Measurements from ENCODE around the gene GREB1. TPM values are rescaled to one million over a fixed set of nuclear protein-coding genes. Genes with fewer than 3 reads are reported as not detected.

The GREB1 gene
- polyA plus RNA-seq, 1 donor from 2014 or later = not detected

- H3K27ac Mint-ChIP-seq = no peak overlapping the region
- no peaks in the 10 kb centered on the region for H3K9me3 Mint-ChIP-seq
- H3K4me1 Mint-ChIP-seq = no peaks in the 10 kb centered on the region
- H3K27me3 Mint-ChIP-seq = peaks cover 7% of the 10 kb centered on the region
- peaks cover 2% of the 10 kb centered on the region for H3K36me3 Mint-ChIP-seq
- H3K4me3 Mint-ChIP-seq = no peak overlapping the region
Measured at GRCh38 chr2:11582862-11583752, 49.3 kb downstream of the GREB1 start.

- H3K27me3 Mint-ChIP-seq = peaks cover 7% of the 10 kb centered on the region
- H3K4me1 Mint-ChIP-seq = no peaks in the 10 kb centered on the region
- no peak overlapping the region for H3K4me3 Mint-ChIP-seq
- peaks cover 2% of the 10 kb centered on the region for H3K36me3 Mint-ChIP-seq
- no peaks in the 10 kb centered on the region for H3K9me3 Mint-ChIP-seq
- peak overlapping the region in 1 of 3 donors; percentile 11 for H3K27ac Mint-ChIP-seq
Measured at GRCh38 chr2:11583840-11584524, 50.1 kb downstream of the GREB1 start.

DNA sequence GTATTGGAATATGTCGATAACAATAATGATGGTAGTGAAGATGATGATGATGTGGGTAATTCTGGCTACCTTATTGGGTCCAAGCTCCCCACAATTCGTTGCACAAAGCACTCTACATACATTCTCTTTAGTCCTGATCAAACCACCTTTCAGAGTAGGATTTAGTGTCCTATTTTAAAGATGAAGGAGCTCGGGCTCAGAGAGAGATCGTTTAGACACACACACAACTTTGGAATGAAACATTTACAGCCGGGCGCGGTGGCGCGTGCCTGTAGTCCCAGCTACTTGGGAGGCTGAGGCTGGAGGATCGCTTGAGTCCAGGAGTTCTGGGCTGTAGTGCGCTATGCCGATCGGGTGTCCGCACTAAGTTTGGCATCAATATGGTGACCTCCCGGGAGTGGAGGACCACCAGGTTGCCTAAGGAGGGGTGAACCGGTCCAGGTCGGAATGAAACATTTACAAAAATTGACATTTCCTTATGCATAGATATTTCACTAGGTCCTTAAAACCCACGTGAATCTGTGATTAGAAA, 50.7 kb downstream of the GREB1 start:
- peaks cover 7% of the 10 kb centered on the region for H3K27me3 Mint-ChIP-seq
- H3K36me3 Mint-ChIP-seq = peaks cover 2% of the 10 kb centered on the region
- no peaks in the 10 kb centered on the region for H3K4me1 Mint-ChIP-seq
- H3K27ac Mint-ChIP-seq = no peak overlapping the region
- no peak overlapping the region for H3K4me3 Mint-ChIP-seq
- no peaks in the 10 kb centered on the region for H3K9me3 Mint-ChIP-seq

DNA sequence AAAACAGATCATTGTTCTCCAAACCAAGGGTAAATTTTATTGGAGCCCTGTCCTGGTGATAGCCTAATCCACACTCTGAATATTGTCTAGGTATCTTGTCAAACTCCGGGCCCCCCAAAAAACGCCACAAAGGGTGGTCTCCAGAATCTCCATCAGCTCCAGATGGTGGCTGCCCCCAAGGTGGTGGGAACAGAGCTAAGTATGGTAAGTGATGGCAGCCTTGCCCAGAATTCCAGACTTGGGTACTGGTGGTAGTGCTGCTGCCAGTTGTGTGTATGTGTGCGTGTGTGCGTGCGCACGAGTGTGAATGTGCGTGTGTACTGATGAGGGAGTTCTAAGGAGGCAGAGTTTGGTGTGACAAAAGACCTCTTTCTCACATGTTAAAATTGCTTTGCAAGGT, 51.2 kb downstream of the GREB1 start:
- H3K27me3 Mint-ChIP-seq = peaks cover 7% of the 10 kb centered on the region
- H3K9me3 Mint-ChIP-seq = no peaks in the 10 kb centered on the region
- no peak overlapping the region for H3K4me3 Mint-ChIP-seq
- H3K36me3 Mint-ChIP-seq = no peaks in the 10 kb centered on the region
- no peak overlapping the region for H3K27ac Mint-ChIP-seq
- no peaks in the 10 kb centered on the region for H3K4me1 Mint-ChIP-seq

DNA sequence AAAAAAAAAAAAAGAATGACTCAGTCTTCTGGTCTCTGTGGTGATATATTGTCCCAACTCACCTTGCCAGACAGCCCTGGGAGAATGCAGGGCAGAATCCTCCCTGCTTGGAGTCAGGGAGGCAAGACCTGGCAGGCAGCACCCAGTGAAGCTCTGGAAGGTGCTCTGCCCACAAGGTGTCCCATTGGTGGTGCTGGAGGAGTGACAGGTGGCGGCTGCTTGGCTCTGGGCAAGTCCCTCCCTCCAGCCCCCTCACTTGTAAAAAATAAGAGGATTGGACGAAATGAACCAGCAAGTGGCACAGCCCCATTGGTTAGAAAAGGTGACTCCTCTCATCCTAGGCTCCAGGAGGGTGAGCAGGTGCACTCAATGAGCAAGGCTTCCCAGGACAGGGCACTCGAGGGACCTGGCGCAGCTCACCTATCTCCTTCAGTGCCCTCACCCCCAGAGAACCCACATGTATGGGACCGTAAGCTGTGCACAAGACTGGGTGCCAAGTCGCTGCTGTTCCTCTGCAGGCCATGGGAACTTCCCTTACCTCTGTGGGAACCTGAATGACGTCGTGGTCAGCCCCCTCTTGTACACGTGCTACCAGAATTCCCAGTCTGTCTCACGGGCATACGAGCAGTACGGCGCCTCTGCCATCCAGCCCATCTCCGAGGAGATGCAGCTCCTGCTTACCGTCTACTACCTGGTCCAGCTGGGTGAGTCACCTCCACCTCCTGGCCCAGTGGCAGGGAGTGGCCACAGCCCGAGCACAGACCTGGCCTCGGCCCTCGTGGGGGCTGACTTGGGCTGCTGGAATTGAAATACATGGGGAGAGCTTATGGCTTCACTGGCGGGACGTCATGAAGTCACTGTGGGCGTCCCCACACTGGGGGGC, 54.6 kb downstream of the GREB1 start:
- Mint-ChIP-seq H3K36me3 (no peaks in the 10 kb centered on the region), H3K27ac (no peak overlapping the region), H3K4me3 (no peak overlapping the region), H3K4me1 (no peaks in the 10 kb centered on the region), H3K9me3 (no peaks in the 10 kb centered on the region), H3K27me3 (peaks cover 7% of the 10 kb centered on the region)

- no peaks in the 10 kb centered on the region for H3K36me3 Mint-ChIP-seq
- H3K27ac Mint-ChIP-seq = no peak overlapping the region
- no peaks in the 10 kb centered on the region for H3K9me3 Mint-ChIP-seq
- peaks cover 3% of the 10 kb centered on the region for H3K27me3 Mint-ChIP-seq
- H3K4me1 Mint-ChIP-seq = no peaks in the 10 kb centered on the region
- no peak overlapping the region for H3K4me3 Mint-ChIP-seq
Measured at GRCh38 chr2:11589316-11589940, 55.6 kb downstream of the GREB1 start.

DNA sequence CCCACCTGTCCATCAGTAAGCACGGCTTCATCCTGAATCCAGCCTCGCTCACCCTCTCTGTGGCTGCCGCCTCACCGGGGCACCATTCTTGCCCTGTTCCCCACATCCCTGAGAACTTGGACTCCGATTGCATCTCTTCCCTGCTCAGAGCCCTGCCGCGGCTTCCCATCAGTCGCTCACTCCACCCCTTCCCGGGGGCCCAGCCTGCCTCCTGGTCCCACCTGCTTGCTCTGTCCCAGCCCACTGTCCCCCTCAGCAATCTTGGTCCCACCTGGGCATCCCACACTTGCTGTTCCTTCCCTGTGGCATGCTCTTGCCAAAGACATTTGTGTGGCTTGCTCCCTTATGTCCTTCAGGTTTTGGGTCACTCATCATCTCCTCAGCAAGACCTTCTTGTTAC, 56.3 kb downstream of the GREB1 start:
- Mint-ChIP-seq H3K36me3 (no peaks in the 10 kb centered on the region), H3K27me3 (peaks cover 3% of the 10 kb centered on the region), H3K4me3 (no peak overlapping the region), H3K27ac (no peak overlapping the region), H3K9me3 (no peaks in the 10 kb centered on the region), H3K4me1 (no peaks in the 10 kb centered on the region)

- Mint-ChIP-seq H3K27ac (no peak overlapping the region), H3K4me3 (no peak overlapping the region), H3K36me3 (no peaks in the 10 kb centered on the region), H3K27me3 (no peaks in the 10 kb centered on the region), H3K9me3 (no peaks in the 10 kb centered on the region), H3K4me1 (no peaks in the 10 kb centered on the region)
Measured at GRCh38 chr2:11591091-11591490, 57.2 kb downstream of the GREB1 start.

- Mint-ChIP-seq H3K27me3 (no peaks in the 10 kb centered on the region), H3K27ac (no peak overlapping the region), H3K4me1 (no peaks in the 10 kb centered on the region), H3K9me3 (no peaks in the 10 kb centered on the region), H3K36me3 (no peaks in the 10 kb centered on the region), H3K4me3 (no peak overlapping the region)
Measured at GRCh38 chr2:11592671-11593574, 59.1 kb downstream of the GREB1 start.

DNA sequence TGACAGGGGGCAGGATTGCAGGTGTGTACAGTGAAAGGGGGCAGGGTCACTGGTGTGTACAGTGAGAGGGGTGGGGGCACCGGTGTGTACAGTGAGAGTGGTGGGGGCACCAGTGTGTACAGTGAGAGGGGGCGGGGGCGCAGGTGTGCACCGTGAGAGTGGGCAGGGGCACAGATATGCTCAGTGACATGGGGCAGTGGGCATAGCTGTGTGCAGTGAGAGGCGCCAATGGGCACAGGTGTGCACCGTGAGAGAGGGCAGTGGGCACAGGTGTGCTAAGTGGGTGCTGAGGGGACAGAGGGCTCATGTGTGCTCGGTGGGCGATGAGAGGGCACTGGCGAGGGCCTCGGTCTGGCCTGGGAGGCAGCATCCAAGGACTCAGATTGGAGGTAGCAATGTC, 63.0 kb downstream of the GREB1 start:
- Mint-ChIP-seq H3K4me1 (peaks cover 0 to 2% (median 0%) of the 10 kb centered on the region in 3 donors), H3K27ac (no peak overlapping the region), H3K27me3 (no peaks in the 10 kb centered on the region), H3K36me3 (peaks cover 1% of the 10 kb centered on the region), H3K9me3 (no peaks in the 10 kb centered on the region), H3K4me3 (no peak overlapping the region)

- peaks cover 0 to 2% (median 0%) of the 10 kb centered on the region in 3 donors for H3K4me1 Mint-ChIP-seq
- no peak overlapping the region for H3K4me3 Mint-ChIP-seq
- peaks cover 1% of the 10 kb centered on the region for H3K36me3 Mint-ChIP-seq
- no peak overlapping the region for H3K27ac Mint-ChIP-seq
- no peaks in the 10 kb centered on the region for H3K9me3 Mint-ChIP-seq
- H3K27me3 Mint-ChIP-seq = no peaks in the 10 kb centered on the region
Measured at GRCh38 chr2:11597538-11598225, 63.8 kb downstream of the GREB1 start.

GRCh38 chr2:11598228-11598731, 64.4 kb downstream of the GREB1 start:
- Mint-ChIP-seq H3K9me3 (no peaks in the 10 kb centered on the region), H3K4me1 (peaks cover 0 to 2% (median 0%) of the 10 kb centered on the region in 3 donors), H3K36me3 (peaks cover 1% of the 10 kb centered on the region), H3K4me3 (no peak overlapping the region), H3K27me3 (no peaks in the 10 kb centered on the region), H3K27ac (peak overlapping the region in 1 of 3 donors; percentile 11)

DNA sequence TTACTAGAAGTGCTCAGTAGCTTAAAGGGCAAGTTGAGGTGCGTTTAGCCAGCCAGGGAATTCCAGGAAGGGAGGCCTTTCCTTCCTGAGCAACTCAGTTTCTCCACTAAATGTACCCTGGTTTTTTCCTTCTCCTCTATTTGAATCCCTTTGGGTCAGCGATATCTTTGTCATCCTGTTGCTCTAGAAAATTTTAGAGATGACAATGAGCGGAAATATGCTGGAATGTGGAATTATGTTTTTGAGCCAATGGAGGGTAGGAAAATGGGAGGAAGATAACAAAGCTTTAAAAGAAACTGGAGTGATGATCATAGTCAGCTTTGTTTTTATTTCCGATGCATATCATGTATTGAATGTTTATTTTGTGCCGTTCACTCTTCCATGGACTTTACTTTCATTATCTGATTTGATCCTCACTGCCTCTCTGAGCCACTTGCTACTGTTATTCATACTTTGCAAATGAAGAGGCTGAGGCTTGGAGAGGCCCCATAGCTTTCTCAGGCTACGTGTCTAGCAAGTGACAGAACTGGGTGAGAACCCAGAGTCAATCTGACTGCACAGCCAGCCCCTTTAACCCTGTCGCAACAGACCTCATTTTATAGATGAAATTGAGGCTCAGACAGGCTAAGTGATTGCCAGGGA, 68.8 kb downstream of the GREB1 start:
- Mint-ChIP-seq H3K9me3 (no peaks in the 10 kb centered on the region), H3K4me1 (peaks cover 0 to 2% (median 0%) of the 10 kb centered on the region in 3 donors), H3K27me3 (peaks cover 1% of the 10 kb centered on the region), H3K4me3 (no peak overlapping the region), H3K36me3 (peaks cover 1% of the 10 kb centered on the region), H3K27ac (no peak overlapping the region)

Data from IgD-negative memory B cell (primary cell).